GM04504 (cell line): ENCODE data around the gene DHRS3.

ENCODE experiments used
- DNase-seq: peaks from one replicate; pipeline ENCODE4 v3.0.0-alpha.2; 2012; ENCODE audit warnings: low read depth

The DHRS3 gene

GRCh38 chr1:12615865-12616708 lies 1.9 kb downstream of the DHRS3 start:
- DNase-seq: no peak

GRCh38 chr1:12615159-12615864 lies 2.7 kb downstream of the DHRS3 start:
- no peak for DNase-seq

GRCh38 chr1:12614402-12615158 lies 3.4 kb downstream of the DHRS3 start:
- no peak for DNase-seq

DNA sequence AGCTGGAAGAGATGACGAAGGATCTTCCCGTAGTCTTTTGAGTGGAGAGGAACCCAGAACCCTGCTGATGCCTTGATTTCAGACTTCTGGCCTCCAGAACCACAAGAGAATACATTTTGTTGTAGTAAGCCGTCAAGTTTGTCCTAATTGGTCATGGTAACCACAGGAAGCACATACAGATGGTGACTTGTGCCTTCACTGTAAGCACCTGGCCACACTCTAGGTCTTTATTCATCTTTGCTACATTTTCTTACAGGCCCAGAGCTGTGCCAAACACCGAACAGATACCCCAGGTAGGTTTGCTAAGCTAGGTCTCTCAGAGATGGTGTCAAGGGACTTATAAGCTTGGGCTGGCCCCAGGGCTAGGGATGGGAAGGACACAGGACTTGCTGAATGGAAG lies 4.8 kb downstream of the DHRS3 start:
- DNase-seq: no peak

- DNase-seq: no peak
These were observed 7.1 kb downstream of the DHRS3 start for GRCh38 chr1:12610941-12611340.

DNA sequence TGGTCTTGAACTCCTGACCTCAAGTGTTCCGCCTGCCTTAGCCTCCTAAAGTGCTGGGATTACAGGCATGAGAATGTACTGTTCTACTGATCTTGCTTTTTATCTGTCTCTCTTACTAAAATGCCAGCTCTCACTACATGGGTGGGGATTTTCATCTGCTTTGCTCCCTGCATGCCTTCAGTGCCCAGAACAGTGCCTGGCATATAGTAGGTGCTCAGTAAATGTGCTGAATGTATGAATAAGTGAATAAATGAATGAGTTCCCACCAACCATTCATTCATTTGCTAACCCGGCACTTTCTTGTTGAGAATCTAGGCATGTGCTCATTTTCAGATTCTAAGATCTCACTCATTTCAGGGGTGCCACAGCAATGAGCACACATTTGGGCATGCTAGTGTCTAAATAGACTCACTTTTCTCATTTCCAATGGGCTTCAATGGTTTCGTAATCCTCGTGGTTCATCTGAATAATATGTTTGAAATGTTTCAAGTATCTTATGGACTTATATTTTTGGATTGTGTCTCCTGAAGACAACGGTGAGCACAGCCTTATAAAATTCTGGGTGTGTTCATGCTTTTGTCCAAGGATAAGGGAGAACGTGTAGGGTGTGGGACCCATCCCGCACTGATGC lies 7.6 kb downstream of the DHRS3 start:
- DNase-seq: no peak

DNA sequence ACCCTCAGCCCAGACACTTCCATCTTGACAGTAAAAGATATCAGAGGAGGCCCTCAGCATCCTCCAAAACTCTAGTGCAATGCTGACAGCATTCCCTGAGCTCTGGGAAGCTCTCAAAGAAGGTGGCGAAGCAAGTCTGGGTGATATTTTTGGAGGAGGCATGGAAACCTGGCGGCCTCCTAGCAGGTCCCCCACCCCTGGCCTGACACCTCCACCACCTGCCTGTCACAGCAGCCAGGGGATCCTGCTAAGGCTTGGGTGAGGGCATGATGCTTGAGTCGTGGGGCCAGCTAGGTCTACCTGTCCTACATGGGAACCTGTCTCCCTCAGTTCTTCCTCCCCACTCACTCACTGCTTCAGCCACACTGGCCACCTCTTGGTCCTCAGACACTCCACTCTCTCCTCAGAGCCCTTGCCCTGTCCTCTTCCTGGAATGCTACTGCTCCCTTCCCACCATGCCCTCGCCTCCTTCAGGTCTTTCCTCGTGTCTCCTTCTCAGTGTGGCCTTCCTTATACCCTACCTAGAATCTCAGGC lies 8.5 kb downstream of the DHRS3 start:
- DNase-seq: no peak

DNA sequence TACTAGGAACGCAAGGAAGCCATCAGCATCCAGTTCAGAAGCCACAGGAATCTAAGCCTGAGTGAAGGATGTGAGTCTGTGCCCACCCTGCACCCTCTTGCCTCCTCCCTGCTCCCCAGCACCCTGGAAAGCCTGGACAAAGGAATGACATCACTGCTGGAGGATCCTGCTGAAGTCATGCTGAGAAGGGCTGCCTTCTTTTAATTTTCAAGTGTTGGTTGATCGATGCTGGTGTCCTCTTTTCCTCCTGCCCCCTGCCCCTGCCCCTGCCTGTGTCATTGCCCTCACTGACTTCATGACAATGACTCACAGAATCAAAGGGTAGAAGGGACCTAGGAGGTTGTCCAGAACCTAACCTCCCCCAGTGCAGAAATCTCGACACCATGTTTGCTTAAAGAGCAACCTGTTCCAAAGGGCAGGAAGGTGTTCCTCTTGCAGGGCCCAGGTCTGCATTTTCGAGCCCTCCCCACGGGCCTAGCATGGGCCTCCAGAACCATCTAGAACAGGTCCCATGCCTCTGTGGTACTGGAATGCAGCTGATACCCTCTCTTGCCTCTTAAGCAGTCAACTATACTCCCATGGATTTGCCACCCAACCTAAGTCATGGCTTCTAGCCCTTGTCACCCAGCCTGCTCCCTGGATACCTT lies 9.6 kb downstream of the DHRS3 start:
- DNase-seq: no peak

DNA sequence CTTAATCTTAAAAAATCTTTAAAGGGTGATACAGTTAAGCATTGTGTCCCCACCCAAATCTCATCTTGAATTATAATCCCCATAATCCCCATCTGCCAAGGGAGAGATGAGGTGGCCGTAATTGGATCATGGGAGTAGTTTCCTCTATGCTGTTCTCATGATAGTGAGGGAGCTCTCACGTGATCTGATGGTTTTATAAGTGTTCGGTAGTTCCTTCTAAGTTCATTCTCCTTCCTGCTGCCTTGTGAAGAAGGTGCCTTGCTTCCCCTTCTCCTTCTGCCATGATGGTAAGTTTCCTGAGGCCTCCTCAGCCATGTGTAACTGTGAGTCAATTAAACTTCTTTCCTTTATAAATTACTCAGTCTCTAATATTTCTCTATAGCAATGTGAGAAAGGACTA lies 10.7 kb downstream of the DHRS3 start:
- DNase-seq: no peak

GRCh38 chr1:12604986-12605385 lies 13.0 kb downstream of the DHRS3 start:
- DNase-seq: no peak

DNA sequence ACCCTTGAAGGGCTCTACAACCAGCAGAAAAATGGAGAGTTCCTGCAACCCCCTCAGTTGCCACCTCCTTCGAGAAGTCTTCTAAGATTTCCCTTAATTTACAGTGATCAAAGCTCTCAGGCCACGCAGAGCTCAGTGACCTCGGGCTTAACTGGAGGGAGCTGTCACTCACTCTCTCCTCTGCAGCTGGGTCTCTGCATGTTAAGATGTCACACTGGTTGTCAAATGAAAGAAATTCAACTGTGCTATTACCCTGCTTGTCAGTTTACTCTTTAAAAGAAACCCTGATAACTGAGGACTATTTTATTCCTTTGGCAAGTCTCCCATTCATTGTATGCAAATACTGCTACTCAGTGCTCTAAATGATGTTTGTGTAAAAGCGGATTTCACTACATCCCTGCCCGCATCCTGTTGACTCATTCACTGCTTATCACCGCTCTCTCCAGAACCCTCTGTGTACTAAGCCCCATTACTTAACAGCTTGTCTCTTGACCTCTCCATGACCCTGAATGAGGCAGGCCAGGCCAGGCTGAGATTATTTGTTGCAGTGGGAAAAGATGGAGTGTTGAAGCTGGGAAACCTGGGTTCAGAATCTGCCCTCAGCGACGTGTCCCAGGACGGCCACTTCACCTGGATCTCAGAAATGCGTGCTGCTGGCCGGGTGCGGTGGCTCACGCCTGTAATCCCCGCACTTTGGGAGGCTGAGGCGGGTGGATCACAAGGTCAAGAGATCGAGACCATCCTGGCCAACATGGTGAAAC lies 13.7 kb downstream of the DHRS3 start:
- DNase-seq: peak; percentile 92

DNA sequence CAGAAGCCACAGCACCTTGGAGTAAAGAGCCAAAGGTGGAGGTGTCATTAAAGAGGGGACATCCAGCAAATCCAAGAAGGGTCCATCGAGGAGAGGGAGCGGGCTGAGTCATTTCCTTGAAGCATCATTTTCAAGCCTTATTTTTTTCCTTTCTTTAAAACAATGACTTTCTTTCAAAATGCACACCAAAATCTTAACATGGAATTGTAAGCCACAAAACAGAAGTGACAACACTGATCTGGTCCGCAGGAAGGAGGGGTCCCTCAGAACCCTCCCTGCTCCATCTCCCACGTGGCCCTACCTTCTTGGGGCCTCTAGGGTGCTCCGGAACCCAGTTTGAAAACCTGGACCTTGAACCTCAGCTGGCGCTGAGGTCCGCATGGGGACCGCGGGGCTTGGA lies 14.8 kb downstream of the DHRS3 start:
- DNase-seq: no peak

GRCh38 chr1:12602659-12603024 lies 15.4 kb downstream of the DHRS3 start:
- no peak for DNase-seq

DNA sequence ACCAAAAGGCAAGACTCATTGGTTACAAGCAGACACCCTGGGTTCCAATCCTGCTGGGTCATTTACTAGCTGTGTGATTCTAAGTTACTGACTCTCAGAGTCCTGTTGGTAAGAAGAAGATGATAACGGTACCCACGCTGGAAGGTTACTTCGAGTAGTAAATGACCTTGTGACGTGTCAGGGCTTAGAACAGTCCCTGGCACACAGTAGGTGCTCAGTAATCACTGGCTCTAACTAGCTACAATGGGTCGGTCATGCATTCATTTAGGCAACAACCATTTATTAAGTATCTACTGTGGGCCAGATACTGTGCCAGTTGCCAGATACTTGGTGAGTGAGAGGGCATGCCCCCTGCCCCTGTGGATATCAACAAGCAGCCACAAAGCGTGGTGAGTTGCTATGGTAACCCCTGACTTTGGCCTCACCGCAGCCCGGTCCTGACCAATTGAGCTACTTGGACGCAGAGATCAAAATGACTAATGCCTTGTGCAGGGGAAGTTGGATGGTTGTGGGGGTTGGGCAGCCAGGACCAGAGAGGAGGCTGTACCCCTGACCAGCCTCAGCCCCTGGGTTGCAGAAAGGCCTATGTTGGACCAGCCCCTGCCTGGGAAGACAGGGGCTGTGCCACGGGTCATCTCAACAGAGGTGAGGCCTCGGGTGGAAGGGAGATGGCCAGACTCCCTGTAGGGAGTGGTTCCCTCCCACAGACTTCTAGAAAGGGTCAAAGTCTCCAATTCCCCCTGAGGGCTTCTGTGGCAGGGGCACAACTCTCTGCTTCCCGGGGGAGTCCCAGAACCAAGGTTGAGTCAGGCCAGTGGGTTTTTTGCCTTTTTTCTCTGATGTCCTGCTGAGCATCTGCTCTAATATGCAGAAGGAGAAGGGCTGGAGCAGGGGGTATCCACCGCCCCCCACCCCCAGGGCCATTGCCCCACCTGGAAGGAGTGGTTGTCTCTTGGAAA lies 16.0 kb downstream of the DHRS3 start:
- DNase-seq: peak; percentile 68

- DNase-seq: no peak
These were observed 17.0 kb downstream of the DHRS3 start for GRCh38 chr1:12600880-12601633.

DNA sequence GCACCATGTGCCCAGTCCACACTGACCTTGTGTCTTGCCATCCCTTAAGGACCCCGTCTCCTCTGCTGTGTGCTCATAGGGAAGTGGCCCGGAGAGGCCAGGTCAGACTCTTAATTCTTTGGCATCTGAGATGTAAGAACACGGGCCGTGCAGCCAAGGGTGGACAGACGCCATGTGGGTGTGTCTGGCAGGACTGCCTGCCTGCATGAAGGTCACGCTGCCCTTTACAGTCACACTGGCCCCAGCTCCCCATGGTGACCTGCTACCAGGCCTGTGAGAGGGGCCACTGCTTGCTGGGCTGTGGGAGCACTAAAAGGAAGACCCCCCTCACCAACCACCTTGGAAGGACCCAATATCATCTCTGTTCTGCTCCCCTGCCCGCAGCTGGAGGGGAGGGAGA lies 17.7 kb downstream of the DHRS3 start:
- DNase-seq: no peak

- DNase-seq: no peak
These were observed 18.4 kb downstream of the DHRS3 start for GRCh38 chr1:12599657-12600056.

GRCh38 chr1:12598974-12599373 lies 19.0 kb downstream of the DHRS3 start:
- DNase-seq: no peak

GRCh38 chr1:12597792-12598191 lies 20.2 kb downstream of the DHRS3 start:
- no peak for DNase-seq
